Adrenal gland (tissue), 5 donors: Measurements from ENCODE around the gene DPP6.
"Not testable (repeated sequence)": the region's sequence is repeated elsewhere in the genome, so short reads cannot be mapped to it uniquely, and the experiment has no call there.

Source experiments
- POLR2A ChIP-seq, 2 donors: fragments of 450-650 bp; IDR thresholded peaks; one replicate each; pipeline ENCODE4 v1.6.1; 2017; ENCODE audit warnings: antibody characterized with exemption in 2 of 2, mild to moderate bottlenecking in 2 of 2, moderate library complexity in 1 of 2
- TF ChIP-seq, protein P1 (sequence below), 6 experiments: fragments of 450-650 bp in 4 of 6; fragments of 200-600 bp in 2 of 6; sonication (generic) in 1 of 6; IDR thresholded peaks; 1 replicate in 5 of 6; 2 replicates in 1 of 6; pipeline versions ENCODE4 v1.5.1 to v1.8.0; 2016 to 2021; ENCODE audit warnings: antibody characterized with exemption in 6 of 6, mild to moderate bottlenecking in 2 of 6, moderate library complexity in 1 of 6
- donor health status: DM: no; HTN: no; CAD: no.

DNA sequence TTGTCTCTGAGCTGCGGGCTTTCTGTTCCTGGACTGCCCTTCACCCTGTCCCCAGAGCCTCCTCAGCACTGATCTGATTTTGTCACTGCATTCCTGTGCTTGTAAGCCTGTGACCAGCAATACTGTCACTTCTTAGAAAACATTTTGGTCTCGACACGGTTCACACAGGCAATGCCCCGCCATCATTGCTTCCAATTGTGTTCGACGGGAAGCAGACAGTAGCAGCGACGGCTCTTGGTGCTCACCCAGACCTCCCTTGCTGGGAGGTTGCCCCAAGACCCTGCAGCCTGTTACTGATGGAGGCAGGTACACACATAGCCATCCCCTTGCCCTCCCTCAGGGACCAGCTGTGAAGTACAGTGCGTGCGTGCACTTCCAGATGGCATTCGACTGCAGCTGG lies 99.1 kb downstream of the DPP6 start:
- not testable (repeated sequence) for TF ChIP-seq POLR2A (IDR thresholded peaks at IDR 0.05)
- TF ChIP-seq, protein P1, sequence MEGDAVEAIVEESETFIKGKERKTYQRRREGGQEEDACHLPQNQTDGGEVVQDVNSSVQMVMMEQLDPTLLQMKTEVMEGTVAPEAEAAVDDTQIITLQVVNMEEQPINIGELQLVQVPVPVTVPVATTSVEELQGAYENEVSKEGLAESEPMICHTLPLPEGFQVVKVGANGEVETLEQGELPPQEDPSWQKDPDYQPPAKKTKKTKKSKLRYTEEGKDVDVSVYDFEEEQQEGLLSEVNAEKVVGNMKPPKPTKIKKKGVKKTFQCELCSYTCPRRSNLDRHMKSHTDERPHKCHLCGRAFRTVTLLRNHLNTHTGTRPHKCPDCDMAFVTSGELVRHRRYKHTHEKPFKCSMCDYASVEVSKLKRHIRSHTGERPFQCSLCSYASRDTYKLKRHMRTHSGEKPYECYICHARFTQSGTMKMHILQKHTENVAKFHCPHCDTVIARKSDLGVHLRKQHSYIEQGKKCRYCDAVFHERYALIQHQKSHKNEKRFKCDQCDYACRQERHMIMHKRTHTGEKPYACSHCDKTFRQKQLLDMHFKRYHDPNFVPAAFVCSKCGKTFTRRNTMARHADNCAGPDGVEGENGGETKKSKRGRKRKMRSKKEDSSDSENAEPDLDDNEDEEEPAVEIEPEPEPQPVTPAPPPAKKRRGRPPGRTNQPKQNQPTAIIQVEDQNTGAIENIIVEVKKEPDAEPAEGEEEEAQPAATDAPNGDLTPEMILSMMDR (IDR thresholded peaks at IDR 0.05): not testable (repeated sequence)
